T-helper 2 cell treated with Interferon-gamma antibody and Interleukin-4, amounts not matched to agents 5 μg/mL and 100 μg/mL, for 36 hours (primary cell): ENCODE measurements around the gene RALY.
A peak's percentile ranks its signal among the peaks of the same experiment; 100 is the strongest.

Source experiments
- DNase-seq: peaks from one replicate; pipeline ENCODE4 v3.0.0; 2021; ENCODE audit warnings: low spot score
- H3K27ac Mint-ChIP-seq: one replicate; pipeline ENCODE4 v1.8.0; 2021; ENCODE audit warnings: mild to moderate bottlenecking, mixed read lengths
- H3K27me3 Mint-ChIP-seq: one replicate; pipeline ENCODE4 v1.8.0; 2021; ENCODE audit warnings: low read depth, mixed read lengths
- H3K36me3 Mint-ChIP-seq: one replicate; pipeline ENCODE4 v1.8.0; 2021; ENCODE audit warnings: low read depth, mixed read lengths
- H3K4me1 Mint-ChIP-seq: one replicate; pipeline ENCODE4 v1.8.0; 2021; ENCODE audit warnings: low read depth, mixed read lengths
- H3K4me3 Mint-ChIP-seq: one replicate; pipeline ENCODE4 v1.8.0; 2022; ENCODE audit warnings: mild to moderate bottlenecking, moderate library complexity, mixed read lengths
- H3K9me3 Mint-ChIP-seq: one replicate; pipeline ENCODE4 v1.8.0; 2021; ENCODE audit warnings: mixed read lengths

Gene RALY

DNA sequence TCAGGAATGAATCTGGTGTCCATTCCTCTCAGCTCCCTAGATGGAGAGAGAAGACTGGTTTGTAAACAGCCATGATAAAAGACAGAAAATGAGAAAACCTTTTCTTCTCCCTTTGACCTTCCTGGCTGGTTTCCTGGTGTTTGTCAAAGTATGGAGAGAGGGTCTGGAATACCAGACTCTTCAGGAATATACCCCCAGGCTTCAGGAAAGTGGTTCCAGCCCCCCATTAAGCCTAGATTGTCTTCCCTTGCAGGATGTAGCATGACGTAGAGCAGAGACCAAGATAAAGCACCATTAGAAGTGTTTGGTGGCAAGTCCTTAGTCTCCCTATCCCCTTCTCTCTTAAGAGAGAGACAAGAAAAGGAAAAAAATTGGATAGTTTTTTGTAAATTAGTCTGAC is 67.3 kb downstream of the RALY start:
- Mint-ChIP-seq H3K9me3 (no peaks in the 10 kb centered on the region), H3K27me3 (no peaks in the 10 kb centered on the region), H3K36me3 (peaks cover 3% of the 10 kb centered on the region), H3K27ac (no peak overlapping the region), H3K4me3 (no peak overlapping the region), H3K4me1 (peaks cover 16% of the 10 kb centered on the region)
- DNase-seq = no peak

DNA sequence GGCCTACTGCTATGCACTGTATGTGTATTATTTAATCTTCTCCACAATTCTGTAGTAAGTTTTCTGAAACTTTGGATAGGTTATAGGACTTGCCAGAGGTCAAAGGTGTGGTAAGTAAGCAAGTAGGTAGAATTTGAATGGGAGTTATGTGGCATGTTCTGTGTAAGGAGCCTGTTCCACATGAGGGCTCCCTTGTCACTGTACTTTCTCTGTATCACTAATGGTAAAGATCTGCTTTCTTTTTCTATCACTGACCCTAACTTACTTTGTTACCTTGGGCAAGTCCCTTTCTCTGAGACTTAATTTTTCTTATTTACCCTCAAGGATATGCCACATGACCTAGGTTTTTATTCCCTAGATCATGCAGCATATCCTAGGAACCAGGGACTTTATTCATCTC is 68.0 kb downstream of the RALY start:
- DNase-seq = no peak
- H3K27me3 Mint-ChIP-seq = no peaks in the 10 kb centered on the region
- peaks cover 14% of the 10 kb centered on the region for H3K4me1 Mint-ChIP-seq
- no peak overlapping the region for H3K27ac Mint-ChIP-seq
- H3K4me3 Mint-ChIP-seq = no peak overlapping the region
- no peaks in the 10 kb centered on the region for H3K9me3 Mint-ChIP-seq
- peaks cover 3% of the 10 kb centered on the region for H3K36me3 Mint-ChIP-seq

DNA sequence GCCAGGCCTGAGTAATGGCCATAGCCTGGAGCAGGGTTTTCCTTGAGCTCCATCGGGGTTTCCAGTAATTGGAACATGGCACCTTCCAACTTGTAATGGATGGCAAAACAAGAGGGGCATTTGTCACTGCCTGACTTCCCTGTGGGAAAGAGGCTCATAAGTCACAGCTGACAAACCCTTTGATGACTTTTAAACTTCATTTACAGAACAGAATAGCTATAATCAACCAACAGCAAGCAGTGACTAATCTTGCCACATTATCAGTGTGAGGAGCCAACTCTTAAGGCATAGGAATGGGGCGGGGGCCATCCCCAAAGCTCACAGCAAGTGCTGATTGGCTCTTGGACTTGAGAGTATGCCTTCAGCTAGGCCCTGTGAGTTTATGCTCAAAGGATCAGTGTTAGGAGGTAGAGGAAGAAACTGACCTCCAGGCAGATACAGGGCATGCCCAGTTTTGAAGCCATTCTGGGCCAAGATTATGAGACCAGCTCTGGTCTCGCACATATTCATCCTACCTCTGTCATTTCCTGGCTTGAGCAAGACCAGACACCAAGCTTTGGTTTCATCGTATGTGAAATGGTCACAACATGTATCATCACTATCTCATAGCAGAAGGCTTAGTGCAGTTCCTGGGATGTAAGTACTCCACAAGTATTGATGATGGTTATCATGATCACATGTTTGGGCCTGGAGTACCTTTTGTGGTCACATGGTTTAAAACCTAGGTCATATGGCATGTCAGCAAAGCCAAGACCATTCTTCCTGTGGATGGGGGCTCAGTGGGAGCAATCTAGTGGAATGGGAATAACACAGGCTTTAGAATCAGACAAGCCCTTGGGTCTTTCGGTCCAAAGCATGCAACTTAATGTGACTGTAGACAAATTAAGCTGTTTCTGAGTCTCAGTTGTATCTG is 69.1 kb downstream of the RALY start:
- no peak for DNase-seq
- Mint-ChIP-seq H3K4me1 (peaks cover 12% of the 10 kb centered on the region), H3K9me3 (no peaks in the 10 kb centered on the region), H3K27me3 (no peaks in the 10 kb centered on the region), H3K4me3 (no peak overlapping the region), H3K27ac (no peak overlapping the region), H3K36me3 (peaks cover 3% of the 10 kb centered on the region)

DNA sequence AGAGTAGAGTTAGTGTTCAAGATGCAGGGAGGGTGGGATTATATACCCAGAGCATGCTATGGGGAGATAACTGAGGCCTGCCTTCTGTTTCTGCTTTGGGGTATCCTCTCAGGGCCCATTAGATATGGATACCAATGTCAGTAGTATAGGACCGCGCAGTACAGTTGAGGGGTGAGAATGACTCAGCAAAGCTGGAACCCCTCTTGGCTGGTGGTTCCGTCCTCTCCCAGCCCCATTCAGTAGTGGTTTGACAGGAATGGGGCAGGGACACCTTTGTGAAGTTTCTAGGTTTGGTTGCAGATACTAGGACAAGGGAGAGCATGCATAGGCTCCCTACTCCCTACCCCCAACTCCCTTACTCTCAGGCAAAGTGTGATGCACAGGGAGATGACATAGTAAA is 70.6 kb downstream of the RALY start:
- Mint-ChIP-seq H3K27ac (no peak overlapping the region), H3K9me3 (no peaks in the 10 kb centered on the region), H3K36me3 (peaks cover 3% of the 10 kb centered on the region), H3K4me1 (peaks cover 20% of the 10 kb centered on the region), H3K4me3 (no peak overlapping the region), H3K27me3 (no peaks in the 10 kb centered on the region)
- DNase-seq = no peak

DNA sequence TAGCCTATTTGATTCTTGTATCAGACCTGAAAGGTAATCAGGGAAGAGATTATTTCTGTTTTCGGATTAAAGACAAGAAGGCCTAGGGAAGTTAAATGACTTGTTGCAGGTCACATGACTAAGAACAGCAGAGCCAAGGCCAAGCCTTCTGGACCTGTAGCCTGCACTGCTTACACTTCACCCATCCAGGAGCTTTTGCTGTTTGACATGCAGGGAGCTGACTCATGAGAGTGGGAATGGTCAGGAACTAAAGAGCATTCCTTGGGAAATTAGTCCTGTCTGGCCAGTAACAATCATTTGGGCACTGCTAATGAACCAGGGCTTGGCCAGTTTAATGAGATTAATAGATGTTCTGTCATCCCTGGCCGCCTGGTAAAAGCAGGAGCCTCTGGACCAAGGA is 71.5 kb downstream of the RALY start:
- Mint-ChIP-seq H3K27ac (no peak overlapping the region), H3K4me1 (peaks cover 21% of the 10 kb centered on the region)

DNA sequence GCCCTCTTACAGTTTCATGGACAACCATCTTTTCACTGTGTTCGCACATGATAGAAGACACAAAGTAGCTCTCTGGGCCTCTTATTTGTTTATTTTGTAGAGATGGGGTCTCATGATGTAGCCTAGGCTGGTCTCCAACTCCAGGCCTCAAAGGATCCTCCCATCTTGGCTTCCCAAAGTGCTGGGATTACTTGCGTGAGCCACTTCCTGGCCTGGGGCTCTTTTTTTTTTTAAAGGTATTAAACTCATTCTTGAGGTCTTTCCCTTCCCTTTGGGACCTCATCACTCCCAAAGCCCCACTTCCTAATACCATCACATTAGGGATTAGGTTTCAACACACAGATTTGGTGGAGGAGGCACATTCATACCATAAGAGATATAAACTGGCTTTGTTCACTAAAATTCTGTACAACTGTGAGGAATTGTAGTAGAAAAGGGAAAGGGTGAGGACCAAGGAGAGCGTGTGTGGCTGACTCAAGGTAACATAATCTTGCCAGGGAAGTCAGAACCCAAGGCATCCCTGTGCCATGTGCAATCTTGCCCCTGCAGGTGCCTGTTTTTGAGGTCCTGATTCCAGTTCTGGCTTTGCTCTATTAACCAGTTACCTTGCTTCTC is 72.9 kb downstream of the RALY start:
- Mint-ChIP-seq H3K9me3 (no peaks in the 10 kb centered on the region), H3K27ac (no peak overlapping the region), H3K4me3 (no peak overlapping the region), H3K27me3 (no peaks in the 10 kb centered on the region), H3K4me1 (peaks cover 20% of the 10 kb centered on the region), H3K36me3 (peaks cover 7% of the 10 kb centered on the region)
- DNase-seq = no peak

More for the DNA sequence above, 71.5 kb downstream of the RALY start:
- peaks cover 3% of the 10 kb centered on the region for H3K36me3 Mint-ChIP-seq
- no peaks in the 10 kb centered on the region for H3K27me3 Mint-ChIP-seq
- DNase-seq = no peak
- no peak overlapping the region for H3K4me3 Mint-ChIP-seq
- no peaks in the 10 kb centered on the region for H3K9me3 Mint-ChIP-seq

DNA sequence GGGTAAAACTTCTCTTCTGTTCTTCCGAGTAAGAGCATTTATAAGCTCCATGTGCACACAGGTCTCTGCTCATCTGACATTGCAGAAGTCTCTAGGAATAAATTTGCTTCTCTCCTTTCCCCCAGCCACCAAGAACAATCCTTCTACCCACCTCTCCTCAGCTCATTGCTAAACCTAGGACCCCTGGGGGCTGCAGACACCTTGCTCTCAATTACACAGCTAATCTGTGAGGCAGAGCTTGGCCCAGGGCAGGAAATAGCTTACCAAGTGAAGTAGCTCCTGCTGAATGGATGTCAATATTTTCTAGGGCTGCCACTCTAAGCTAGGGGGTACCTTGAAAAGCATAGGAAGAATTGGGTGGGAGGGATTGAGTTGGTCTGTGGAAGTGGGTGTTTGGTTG is 74.3 kb downstream of the RALY start:
- no peaks in the 10 kb centered on the region for H3K27me3 Mint-ChIP-seq
- peaks cover 17% of the 10 kb centered on the region for H3K36me3 Mint-ChIP-seq
- peaks cover 19% of the 10 kb centered on the region for H3K4me1 Mint-ChIP-seq
- no peak for DNase-seq
- no peak overlapping the region for H3K4me3 Mint-ChIP-seq
- no peaks in the 10 kb centered on the region for H3K9me3 Mint-ChIP-seq
- H3K27ac Mint-ChIP-seq = peak overlapping the region; percentile 26

DNA sequence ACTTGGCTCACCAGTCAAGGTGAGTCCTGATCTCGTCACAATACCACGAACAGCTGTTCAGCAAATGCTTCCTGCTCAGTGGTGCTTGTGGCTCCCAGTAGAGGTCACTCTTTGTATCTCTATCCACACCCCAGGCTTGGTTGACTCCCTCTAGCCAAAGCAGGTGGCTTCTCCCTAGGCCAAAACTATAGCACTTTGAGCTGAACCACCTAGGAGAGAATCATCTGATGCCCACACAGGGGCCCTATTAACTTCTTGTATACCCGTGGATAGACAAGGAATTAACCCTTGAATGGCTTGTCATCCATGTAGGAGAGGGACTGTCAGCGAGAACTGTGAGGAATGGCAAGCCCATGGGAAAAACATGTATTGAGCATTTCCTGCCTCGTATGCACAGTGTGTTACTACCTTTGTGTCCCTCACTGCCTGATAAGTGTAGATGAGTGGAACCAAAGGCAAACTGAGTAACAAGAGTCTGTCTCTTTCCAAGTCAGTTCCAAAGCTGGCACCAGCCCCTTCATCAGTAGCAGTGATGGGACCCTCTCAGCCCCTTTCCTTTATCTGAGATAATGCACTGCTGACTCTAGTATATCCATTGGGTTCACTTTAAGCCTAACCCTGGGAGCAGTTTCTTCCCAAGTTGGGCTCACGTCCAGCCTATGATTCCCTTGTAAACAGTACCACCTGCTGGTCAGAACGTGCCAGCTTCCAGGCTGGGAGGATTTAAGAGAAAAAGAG is 75.8 kb downstream of the RALY start:
- no peaks in the 10 kb centered on the region for H3K27me3 Mint-ChIP-seq
- peak; percentile 32 for DNase-seq
- H3K36me3 Mint-ChIP-seq = peaks cover 20% of the 10 kb centered on the region
- H3K4me3 Mint-ChIP-seq = no peak overlapping the region
- peaks cover 24% of the 10 kb centered on the region for H3K4me1 Mint-ChIP-seq
- no peak overlapping the region for H3K27ac Mint-ChIP-seq
- no peaks in the 10 kb centered on the region for H3K9me3 Mint-ChIP-seq

DNA sequence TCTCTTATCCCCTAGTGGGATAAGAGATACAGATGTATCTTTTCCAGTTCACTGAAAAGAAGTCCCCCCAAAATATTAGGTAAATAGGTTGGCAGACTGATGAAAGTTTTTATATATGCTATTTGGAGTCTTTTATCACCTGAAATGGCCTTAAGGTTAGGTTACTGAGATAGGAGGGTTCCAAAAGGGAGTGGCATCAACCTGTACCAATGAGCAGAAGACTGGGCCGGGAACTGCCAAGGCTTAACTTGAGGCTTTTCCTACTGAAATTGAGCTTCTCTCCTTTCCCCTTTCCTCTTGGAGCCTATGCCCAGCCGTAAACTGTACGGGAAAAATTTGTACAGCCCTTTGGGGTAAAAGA is 76.3 kb downstream of the RALY start:
- peaks cover 16% of the 10 kb centered on the region for H3K36me3 Mint-ChIP-seq
- no peaks in the 10 kb centered on the region for H3K27me3 Mint-ChIP-seq
- H3K4me3 Mint-ChIP-seq = no peak overlapping the region
- H3K9me3 Mint-ChIP-seq = no peaks in the 10 kb centered on the region
- DNase-seq = no peak
- H3K4me1 Mint-ChIP-seq = peaks cover 24% of the 10 kb centered on the region
- no peak overlapping the region for H3K27ac Mint-ChIP-seq

DNA sequence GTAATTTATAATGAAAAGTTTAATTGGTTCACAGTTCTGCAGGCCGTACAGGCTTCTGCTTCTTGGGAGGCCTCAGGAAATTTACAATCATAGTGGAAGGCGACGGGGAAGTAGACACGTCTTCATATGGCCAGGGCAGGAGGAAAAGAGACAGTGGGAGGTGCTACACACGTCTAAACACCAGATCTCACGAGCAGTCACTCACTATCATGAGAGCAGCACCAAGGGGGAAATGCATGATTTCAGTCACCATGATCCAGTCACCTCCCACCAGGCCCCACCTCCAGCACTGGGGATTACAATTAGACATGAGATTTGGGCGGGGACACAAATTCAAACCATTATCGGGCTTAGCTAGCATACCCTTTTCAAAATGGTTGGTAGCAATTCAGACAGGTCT is 77.1 kb downstream of the RALY start:
- no peaks in the 10 kb centered on the region for H3K27me3 Mint-ChIP-seq
- no peak overlapping the region for H3K27ac Mint-ChIP-seq
- DNase-seq = no peak
- H3K9me3 Mint-ChIP-seq = no peaks in the 10 kb centered on the region
- peaks cover 24% of the 10 kb centered on the region for H3K4me1 Mint-ChIP-seq
- H3K36me3 Mint-ChIP-seq = peaks cover 18% of the 10 kb centered on the region
- no peak overlapping the region for H3K4me3 Mint-ChIP-seq

DNA sequence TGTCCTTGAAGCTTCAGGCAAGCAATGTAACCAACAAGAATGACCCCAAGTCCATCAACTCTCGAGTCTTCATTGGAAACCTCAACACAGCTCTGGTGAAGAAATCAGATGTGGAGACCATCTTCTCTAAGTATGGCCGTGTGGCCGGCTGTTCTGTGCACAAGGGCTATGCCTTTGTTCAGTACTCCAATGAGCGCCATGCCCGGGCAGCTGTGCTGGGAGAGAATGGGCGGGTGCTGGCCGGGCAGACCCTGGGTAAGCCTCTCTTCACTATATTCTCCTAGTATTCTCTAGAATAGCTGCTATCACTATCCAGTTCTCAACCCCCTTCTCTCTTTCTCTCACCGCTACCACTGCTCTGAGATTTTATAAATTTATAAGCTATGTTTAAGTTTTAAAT is 78.4 kb downstream of the RALY start:
- peaks cover 24% of the 10 kb centered on the region for H3K4me1 Mint-ChIP-seq
- no peak overlapping the region for H3K27ac Mint-ChIP-seq
- H3K36me3 Mint-ChIP-seq = peaks cover 26% of the 10 kb centered on the region
- H3K9me3 Mint-ChIP-seq = no peaks in the 10 kb centered on the region
- no peak overlapping the region for H3K4me3 Mint-ChIP-seq
- DNase-seq = no peak
- no peaks in the 10 kb centered on the region for H3K27me3 Mint-ChIP-seq

DNA sequence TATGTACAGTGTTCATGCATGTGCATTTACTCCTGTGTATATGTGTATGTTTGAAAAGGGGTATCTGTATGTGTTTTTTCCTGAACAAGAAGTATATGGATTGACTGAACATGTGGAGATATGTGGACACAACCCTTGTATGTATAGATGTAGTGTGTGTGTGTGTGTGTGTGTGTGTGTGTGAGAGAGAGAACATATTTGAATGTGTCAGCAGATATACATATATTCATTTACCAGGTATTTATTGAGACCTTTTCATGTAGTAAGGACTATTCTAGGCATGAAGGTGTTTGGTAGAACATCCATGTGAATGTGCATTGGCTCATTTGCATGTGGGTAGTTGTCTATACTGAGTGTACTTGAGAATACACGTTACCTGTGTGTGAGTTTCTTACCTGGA is 79.1 kb downstream of the RALY start:
- DNase-seq = no peak
- Mint-ChIP-seq H3K4me3 (no peak overlapping the region), H3K27ac (no peak overlapping the region), H3K36me3 (peaks cover 26% of the 10 kb centered on the region), H3K27me3 (no peaks in the 10 kb centered on the region), H3K9me3 (no peaks in the 10 kb centered on the region), H3K4me1 (peaks cover 23% of the 10 kb centered on the region)

DNA sequence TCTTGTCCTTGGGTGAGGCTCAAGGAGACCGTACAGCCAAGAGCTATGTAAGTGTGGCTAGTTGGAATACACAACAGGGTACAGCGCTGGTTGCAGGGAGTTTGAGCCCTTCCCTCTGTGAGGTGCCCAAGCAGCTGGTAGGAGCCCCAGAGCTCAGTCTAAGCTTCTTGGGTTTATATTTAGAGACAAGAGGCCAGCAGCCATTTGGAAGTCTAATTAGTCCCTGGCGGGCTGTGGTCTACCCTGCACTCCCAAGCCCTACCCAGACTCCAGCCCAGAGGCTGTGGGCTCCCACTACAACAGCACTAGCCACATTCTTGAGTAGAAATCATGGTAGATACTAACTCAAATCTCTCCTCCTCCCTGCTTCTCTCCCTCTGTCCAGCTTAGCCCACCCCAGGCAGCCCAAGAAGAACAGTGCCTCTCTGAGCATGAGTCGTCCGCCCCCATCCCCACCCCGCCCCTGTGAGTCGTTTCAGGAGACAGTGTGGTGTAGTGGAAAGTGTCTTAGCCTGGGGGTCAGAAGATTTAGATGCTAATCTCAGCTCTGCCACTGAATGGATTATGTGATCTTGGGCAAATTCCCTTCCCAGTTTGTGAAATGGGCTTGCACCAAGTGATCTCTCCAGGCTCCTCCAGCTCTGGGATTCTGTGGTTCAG is 80.5 kb downstream of the RALY start:
- no peaks in the 10 kb centered on the region for H3K9me3 Mint-ChIP-seq
- peaks cover 10% of the 10 kb centered on the region for H3K4me1 Mint-ChIP-seq
- DNase-seq = peak; percentile 8
- no peak overlapping the region for H3K27ac Mint-ChIP-seq
- peaks cover 33% of the 10 kb centered on the region for H3K36me3 Mint-ChIP-seq
- H3K27me3 Mint-ChIP-seq = no peaks in the 10 kb centered on the region
- no peak overlapping the region for H3K4me3 Mint-ChIP-seq

DNA sequence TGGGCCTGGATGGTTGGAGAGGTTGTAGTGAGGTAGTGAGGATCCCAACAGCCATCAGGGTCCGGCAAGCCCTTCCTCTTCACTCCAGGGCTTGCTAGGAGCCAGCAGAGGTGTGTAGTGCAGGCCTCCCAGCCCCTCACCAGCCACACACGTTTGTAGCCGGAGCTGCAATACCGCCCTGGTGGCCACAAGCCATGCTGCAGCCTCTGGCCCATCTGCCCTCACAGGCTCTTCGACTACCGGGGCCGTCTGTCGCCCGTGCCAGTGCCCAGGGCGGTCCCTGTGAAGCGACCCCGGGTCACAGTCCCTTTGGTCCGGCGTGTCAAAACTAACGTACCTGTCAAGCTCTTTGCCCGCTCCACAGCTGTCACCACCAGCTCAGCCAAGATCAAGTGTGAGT is 81.9 kb downstream of the RALY start:
- Mint-ChIP-seq H3K4me1 (peaks cover 8% of the 10 kb centered on the region), H3K27ac (no peak overlapping the region), H3K27me3 (no peaks in the 10 kb centered on the region), H3K4me3 (no peak overlapping the region), H3K36me3 (peaks cover 35% of the 10 kb centered on the region), H3K9me3 (no peaks in the 10 kb centered on the region)
- no peak for DNase-seq
